ENCODE data around the gene RIMBP3C. TPM values are rescaled to one million over a fixed set of nuclear protein-coding genes. Genes with fewer than 3 reads are reported as not detected.

RIMBP3C gene
- total and polyA plus RNA-seq, 10 of the 15 experiments (the other 5 are each of a cell fraction or from before 2014, with no cell fraction given), result 0.03 to 0.23 (median 0.08) TPM; not detected in 4

DNA sequence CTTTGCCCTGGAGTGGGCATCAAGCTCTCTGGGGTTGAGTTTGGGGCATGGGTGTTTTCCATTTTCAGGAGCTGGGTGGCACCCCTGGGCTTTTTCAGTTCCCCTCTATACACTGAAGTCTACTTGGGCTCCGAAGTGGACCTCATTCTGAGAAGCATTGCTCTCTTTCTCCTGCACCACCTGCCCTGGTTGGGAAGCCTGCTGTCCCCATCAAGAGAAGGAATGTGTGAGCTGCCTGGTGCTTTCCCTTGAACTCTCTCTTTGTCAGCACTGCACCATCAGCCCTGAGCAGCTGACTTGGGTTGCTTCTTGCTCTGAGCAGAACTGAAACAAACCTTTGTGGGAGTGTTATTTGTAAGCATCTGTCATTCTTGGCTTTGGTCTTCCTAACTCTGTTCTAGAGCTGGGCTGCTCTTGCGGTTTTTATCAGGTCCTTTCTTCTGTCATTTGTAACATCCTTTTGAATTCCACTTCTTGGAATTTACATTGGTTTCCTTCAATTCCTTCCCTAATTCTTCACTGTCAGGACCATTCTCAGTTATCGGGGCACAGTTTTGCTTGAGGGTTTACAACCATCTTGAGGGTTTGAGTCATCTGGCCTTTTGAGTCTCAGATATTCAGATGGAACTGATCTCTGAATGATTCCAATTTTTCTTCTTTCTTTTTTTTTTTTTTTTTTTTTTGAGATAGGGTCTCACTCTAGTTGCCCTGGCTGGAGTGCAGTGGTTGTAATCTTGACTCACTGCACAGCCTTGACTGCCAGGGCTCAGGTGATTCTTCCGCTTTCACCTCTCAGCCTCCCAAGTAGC is 36.7 kb upstream of the RIMBP3C start (continued):
- no peak for TF ChIP-seq KLF5 (IDR thresholded peaks at IDR 0.05; ENCODE audit: partially characterized antibody)
- no peak for TF ChIP-seq SREBF1 (IDR thresholded peaks at IDR 0.05; ENCODE audit: low read length)
- no peak for TF ChIP-seq RELA (IDR thresholded peaks at IDR 0.05; ENCODE audit: borderline replicate concordance, partially characterized antibody)
- peak; percentile 86 for TF ChIP-seq IRF4 (IDR thresholded peaks at IDR 0.05; ENCODE audit: low read depth, low read length)
- TF ChIP-seq YBX1 (IDR thresholded peaks at IDR 0.05), result no peak
- 0 out of 2 replicates have a peak, but pooled peaks have one; percentile 10 for TF ChIP-seq BACH1 (IDR thresholded peaks at IDR 0.05; ENCODE audit: borderline replicate concordance)
- TF ChIP-seq WRNIP1 (IDR thresholded peaks at IDR 0.05; ENCODE audit: borderline replicate concordance, low read depth, low read length), result no peak
- TF ChIP-seq SMARCA5 (IDR thresholded peaks at IDR 0.05), result no peak; the same call in 1 of the 2 replicates
- no peak; the same call in 1 of the 2 replicates for TF ChIP-seq CREM (IDR thresholded peaks at IDR 0.05; ENCODE audit: low read depth)
- no peak; the same call in 1 of the 2 replicates for TF ChIP-seq BMI1 (IDR thresholded peaks at IDR 0.05; ENCODE audit: borderline replicate concordance)
- TF ChIP-seq MTA3 (IDR thresholded peaks at IDR 0.05; ENCODE audit: borderline replicate concordance, low read length), result no peak; the same call in 1 of the 2 replicates
- TF ChIP-seq RFX5 (IDR thresholded peaks at IDR 0.05; ENCODE audit: low read depth, low read length), result no peak
- no peak for TF ChIP-seq RAD21 (IDR thresholded peaks at IDR 0.05; ENCODE audit: insufficient read depth, low read depth, low read length)
- peak; percentile 93 to 95 for TF ChIP-seq IKZF2 (IDR thresholded peaks at IDR 0.05)
- no peak for TF ChIP-seq SRF (IDR thresholded peaks at IDR 0.05; ENCODE audit: low read depth in 2 of 2, low read length in 2 of 2)
- no peak for TF ChIP-seq POLR2AphosphoS5 (IDR thresholded peaks at IDR 0.05; ENCODE audit: low read length)
- TF ChIP-seq KAT2A (conservative IDR thresholded peaks at IDR 0.05; ENCODE audit: control insufficient read depth, low read depth, low read length), result no peak
- TF ChIP-seq EED (IDR thresholded peaks at IDR 0.05; ENCODE audit: low read depth), result peak; percentile 82
- TF ChIP-seq, protein P1, sequence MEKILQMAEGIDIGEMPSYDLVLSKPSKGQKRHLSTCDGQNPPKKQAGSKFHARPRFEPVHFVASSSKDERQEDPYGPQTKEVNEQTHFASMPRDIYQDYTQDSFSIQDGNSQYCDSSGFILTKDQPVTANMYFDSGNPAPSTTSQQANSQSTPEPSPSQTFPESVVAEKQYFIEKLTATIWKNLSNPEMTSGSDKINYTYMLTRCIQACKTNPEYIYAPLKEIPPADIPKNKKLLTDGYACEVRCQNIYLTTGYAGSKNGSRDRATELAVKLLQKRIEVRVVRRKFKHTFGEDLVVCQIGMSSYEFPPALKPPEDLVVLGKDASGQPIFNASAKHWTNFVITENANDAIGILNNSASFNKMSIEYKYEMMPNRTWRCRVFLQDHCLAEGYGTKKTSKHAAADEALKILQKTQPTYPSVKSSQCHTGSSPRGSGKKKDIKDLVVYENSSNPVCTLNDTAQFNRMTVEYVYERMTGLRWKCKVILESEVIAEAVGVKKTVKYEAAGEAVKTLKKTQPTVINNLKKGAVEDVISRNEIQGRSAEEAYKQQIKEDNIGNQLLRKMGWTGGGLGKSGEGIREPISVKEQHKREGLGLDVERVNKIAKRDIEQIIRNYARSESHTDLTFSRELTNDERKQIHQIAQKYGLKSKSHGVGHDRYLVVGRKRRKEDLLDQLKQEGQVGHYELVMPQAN (conservative IDR thresholded peaks at IDR 0.05), result no peak
- TF ChIP-seq TARDBP (IDR thresholded peaks at IDR 0.05; ENCODE audit: borderline replicate concordance), result no peak
- TF ChIP-seq, protein P2, sequence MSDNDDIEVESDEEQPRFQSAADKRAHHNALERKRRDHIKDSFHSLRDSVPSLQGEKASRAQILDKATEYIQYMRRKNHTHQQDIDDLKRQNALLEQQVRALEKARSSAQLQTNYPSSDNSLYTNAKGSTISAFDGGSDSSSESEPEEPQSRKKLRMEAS (IDR thresholded peaks at IDR 0.05; ENCODE audit: low read depth, low read length), result no peak
- TF ChIP-seq ZNF384 (IDR thresholded peaks at IDR 0.05; ENCODE audit: borderline replicate concordance, low read depth, low read length), result 0 out of 2 replicates have a peak, but pooled peaks have one; percentile 10
- TF ChIP-seq CHD4 (IDR thresholded peaks at IDR 0.05), result no peak
- TF ChIP-seq CEBPB (IDR thresholded peaks at IDR 0.05; ENCODE audit: borderline replicate concordance in 1 of 2, low read depth in 2 of 2, low read length in 2 of 2), result 0 out of 4 replicates have a peak, but pooled peaks of 1 of the 2 experiments have one; percentile 38
- no peak for TF ChIP-seq PAX8 (IDR thresholded peaks at IDR 0.05)
- TF ChIP-seq E4F1 (IDR thresholded peaks at IDR 0.05; ENCODE audit: borderline replicate concordance, partially characterized antibody), result no peak
- TF ChIP-seq ASH2L (IDR thresholded peaks at IDR 0.05; ENCODE audit: borderline replicate concordance, low read depth), result no peak
- peak; percentile 42; the same call in 1 of the 2 replicates for TF ChIP-seq PAX5 (IDR thresholded peaks at IDR 0.05; ENCODE audit: borderline replicate concordance, low read depth, low read length)

Measured in GM12878 (cell line).